HG03439 (cell line): Measurements from ENCODE around the gene MMP2.
A peak's percentile ranks its signal among the peaks of the same experiment; 100 is the strongest.

Experiments used
- ATAC-seq: cut with Tn5 transposase; IDR thresholded peaks from one replicate; pipeline ENCODE4 v1.9.1; 2021; ENCODE audit warnings: mild to moderate bottlenecking, moderate library complexity; ENCODE audit not compliant: unreplicated experiment

MMP2 gene

DNA sequence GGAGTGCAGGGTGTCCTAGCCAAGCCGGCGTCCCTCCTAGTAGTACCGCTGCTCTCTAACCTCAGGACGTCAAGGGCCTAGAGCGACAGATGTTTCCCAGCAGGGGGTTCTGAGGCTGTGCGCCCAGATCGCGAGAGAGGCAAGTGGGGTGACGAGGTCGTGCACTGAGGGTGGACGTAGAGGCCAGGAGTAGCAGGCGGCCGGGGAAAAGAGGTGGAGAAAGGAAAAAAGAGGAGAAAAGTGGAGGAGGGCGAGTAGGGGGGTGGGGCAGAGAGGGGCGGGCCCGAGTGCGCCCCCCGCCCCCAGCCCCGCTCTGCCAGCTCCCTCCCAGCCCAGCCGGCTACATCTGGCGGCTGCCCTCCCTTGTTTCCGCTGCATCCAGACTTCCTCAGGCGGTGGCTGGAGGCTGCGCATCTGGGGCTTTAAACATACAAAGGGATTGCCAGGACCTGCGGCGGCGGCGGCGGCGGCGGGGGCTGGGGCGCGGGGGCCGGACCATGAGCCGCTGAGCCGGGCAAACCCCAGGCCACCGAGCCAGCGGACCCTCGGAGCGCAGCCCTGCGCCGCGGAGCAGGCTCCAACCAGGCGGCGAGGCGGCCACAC lies at the start of gene MMP2:
MMP2 (plus strand) TSS at position 372 of the 603 bp plus-strand sequence. CDS start 282 bp downstream, outside the sequence.
- ATAC-seq: no peak

DNA sequence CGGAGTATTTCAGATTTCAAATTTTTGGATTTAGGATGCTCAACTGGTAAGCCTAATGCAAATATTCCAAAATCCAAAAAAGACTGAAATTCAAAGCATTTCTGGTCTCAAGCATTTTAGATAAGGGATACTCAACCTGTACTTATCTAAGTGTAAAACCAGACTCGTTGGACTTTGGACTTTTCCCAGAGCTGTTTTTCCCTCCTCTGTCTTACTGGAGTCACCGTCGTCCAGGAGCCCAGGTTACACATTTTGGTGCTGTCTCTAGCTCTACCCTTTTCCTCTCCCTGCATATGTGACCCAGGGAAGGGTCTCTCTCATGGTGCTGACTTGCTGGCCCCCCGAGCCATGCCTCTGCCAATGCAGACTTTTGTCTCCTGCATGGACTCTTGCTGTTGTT lies 46.0 kb upstream of the MMP2 start:
- ATAC-seq: no peak

DNA sequence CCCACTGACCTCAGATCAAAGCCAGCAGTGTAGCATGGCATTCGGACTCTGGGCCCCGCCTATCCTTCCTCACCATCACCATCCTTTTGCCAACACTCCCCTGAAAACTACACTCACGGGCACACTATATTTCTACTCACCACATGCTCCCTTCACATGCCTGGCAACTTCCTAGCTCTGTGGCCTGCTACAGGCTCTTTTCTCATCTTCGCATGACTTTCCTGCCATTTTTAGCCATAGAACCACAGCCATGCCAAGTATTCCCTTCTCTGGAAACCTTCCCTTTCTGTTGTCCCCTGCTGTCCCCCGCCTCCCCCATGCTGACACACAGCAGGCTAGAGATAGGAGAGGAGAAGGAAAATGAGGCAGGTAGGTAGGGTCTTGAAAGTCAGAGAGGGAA lies 45.5 kb upstream of the MMP2 start:
- ATAC-seq: no peak

DNA sequence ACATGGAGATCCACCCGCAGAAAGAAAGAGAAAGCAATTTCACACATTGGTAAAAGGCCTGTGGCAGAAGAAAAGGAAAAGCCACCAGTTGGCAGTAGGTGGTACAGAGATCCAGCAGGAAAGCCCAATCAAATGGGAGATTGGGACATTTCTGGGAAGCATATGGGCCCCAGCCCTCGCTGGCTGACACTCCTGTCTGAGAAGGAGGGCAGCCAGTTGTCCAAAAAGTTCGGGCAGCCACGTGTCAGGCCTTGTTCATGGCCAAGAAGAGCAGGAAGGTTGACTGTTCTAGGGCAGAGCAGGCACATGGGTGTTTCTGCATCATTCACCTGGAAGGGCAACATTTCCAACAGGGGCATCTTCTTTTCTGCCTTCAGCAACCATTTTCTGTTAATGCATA lies 45.0 kb upstream of the MMP2 start:
- ATAC-seq: no peak

DNA sequence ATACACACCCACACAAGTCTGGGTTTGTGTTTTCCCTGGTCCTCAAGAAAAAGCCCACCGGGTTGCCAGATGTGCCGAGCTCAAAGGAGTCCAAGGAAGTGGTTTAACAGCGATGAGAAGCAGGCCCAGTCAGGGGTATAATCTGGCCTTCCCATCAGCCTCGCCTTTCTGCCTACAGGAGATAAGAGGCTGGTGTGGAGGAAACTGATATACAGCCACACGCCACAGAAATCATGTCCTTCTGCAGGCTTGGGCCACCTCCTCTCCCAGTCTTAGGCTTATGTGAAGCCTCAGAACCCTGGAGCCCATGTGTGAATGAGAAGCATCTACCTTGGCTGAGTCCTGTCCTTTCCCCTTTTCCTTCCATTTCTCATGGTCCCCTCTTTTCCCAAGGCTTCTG lies 43.6 kb upstream of the MMP2 start:
- no peak for ATAC-seq

DNA sequence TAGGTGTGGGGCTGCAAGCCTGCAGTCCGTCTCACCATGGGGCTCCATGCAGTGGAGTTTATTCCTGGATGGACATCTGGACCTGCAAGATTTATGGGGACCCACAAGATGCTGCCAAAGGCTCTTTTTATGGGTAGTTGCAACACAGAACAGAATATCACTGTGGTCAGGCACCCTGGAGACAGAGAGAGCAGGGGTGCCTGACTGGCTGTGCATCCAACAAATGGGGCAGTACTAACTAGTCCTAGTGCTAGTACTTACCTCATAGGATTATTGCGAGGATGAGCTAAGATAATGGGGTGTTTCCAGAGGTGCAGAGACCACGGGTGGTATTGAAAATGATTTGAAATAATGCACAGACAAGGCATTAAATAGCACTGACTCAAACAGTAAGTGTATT lies 42.4 kb upstream of the MMP2 start:
- no peak for ATAC-seq

DNA sequence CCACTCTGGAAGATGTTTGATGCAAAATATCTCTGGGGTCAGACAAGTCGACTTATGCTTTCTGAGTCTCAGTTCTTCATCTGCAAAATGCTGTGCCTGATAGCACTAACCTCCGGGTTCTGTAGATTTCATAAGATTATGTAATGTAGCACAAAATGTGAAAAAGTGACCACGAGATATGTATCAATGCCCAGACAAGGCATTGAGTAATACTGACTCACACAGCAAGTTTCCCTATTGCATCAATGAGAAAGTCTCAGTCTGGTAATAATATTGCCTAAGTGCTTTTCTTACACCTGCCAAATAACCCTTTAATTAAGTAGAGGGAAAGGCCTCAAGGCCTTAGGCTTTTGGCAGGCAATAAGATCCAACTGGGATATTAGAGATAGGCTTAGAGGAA lies 41.4 kb upstream of the MMP2 start:
- no peak for ATAC-seq

DNA sequence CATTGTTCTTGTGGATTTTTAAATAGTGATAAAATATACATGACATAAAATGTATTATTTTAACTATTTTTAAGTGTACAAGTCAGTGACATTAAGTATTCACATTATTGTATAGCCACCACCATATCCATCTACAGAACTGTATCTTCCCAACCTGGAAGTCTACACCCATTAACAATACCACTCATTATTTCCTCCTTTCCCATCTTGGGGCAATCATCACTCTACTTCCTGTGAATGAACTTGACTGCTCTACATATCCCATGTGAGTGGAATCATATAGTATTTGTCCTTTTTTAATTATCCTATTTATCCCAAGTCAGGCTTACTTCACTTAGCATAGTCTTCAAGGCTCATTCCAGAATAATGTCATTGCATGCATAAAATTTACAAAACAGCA lies 40.7 kb upstream of the MMP2 start:
- ATAC-seq: no peak

DNA sequence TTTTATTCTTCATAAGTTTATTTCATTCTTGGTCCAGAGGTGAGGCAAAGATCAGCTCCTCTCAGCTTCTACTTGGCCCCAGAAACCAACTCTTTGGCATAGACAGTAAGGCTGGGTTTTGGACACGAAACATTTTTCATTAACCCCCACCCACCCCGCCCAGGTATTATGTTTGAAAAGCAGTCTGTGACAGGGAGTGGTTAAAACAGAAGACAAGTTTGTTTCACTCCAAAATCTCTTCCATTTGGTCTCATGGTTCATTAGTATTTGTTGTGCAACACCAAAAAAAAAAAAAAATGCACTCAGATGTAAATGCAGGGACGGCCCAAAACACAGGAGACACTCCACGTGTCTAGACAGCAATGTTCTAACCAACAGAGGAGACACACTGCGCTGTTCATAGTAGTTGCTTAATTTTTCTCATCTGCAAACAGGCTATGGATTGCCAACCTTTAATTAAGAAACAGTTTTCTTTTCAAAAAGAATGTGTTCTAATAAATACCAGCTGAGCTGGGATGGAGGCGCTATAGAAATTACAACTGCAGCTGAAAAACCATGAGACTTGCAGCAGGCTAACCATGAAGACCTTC lies 39.8 kb upstream of the MMP2 start:
- no peak for ATAC-seq

DNA sequence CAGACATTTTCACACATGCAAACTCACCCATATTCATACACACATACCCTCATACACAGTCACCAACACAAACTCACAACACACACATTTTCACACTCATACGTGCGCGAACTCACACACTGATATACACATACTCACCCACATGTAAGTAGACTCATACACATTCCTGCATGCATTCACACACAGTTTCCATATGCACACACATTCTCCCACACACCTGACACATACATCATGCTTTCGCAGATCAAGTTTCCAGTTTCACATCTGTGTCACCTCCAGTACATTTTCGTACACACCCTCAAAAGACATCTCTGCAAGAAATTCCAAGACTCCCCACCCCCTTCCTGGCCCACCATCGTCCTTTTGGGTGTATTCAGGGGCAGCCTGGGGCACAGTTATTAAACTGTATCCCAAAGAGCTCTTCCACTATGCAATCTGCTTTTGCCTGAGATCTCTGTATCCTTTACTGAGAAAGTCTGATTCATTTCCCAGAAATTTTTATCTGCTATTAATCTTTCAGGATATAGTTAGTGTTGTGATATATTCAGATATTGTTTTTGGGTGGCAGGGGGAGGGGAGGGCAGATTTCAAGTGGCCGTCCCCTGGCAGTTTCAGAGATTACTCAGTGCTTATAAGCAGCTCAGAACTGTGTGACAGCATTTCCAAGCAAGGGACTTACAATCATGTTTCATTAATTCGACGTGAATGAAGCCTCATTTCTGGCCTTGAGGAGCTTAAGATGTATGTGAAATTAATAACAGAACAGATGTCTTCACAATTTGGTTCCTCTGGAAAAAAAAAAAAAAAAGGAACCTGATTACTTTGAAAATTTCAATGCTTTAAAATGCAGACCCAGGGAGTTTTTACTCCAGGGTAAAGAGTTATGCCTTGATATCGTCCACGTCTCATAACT lies 35.3 kb upstream of the MMP2 start:
- no peak for ATAC-seq

DNA sequence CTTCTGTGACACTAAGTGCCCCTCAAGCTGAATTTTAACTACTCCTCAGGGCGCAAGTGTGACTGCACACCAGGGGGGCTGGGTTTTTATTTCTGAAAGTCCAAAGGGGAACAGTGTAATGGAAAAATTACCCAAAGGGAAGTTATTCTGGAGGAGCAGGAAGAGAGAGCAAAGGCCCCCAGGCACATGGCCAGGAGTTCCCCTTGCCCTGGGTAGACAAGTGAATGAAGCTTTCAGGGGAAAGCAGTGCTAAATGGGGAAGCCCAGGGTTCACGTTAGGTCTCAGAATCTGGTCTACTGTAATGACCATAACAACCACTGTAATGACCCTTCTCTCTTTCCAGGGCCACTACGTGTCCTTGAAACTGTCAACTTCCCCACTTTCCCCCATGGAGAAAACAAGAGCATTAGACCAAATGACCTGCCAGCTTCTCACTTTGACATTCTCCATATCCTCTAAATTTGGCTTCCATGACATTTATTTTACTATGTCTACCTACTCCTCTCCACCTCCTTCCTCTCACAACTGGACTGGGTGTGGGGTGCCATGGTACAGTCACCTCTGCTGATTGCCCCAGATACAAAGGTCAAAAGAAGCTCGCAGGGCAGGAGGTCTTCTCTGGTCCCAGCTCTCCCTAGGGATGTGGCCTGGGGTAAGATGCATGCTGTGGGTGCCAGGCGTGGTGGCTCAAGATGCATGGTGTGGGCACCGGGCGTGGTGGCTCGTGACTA lies 34.1 kb upstream of the MMP2 start:
- ATAC-seq: no peak

DNA sequence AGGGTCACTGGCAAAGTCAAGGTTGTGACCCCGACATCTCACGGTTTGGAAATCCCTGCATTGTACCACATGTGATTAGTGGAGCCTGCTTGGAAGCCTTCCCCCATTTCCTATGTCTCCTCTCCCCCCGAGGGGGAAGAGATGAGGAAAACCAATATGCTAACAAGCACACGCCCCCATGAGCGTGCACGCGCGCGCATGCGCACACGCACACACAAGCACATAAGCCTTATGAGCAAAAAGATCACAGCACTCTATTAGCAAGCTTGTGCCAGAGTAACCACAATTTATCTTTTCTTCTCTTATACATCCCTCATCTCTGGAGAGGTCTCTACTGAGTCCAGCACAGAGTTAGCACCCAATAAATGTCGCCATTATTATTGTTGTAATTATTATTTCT lies 31.8 kb upstream of the MMP2 start:
- ATAC-seq: no peak

DNA sequence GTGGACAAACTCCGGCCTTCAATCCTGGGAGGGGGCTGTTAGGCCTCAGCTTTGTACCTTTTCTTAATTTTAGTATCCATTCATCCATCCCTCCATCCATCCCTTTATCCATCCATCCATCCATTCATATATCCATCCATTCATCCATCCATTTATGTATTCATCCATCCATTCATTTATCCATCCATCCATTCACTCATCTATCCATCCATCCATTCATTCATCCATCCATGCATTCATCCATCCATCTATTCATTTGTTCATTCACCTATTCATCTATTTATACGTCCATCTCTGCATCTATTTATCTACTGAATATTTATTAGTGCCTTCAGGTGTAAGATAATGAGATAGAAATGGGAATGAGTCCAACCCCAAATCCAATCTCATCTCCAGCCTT lies 26.0 kb upstream of the MMP2 start:
- no peak for ATAC-seq

DNA sequence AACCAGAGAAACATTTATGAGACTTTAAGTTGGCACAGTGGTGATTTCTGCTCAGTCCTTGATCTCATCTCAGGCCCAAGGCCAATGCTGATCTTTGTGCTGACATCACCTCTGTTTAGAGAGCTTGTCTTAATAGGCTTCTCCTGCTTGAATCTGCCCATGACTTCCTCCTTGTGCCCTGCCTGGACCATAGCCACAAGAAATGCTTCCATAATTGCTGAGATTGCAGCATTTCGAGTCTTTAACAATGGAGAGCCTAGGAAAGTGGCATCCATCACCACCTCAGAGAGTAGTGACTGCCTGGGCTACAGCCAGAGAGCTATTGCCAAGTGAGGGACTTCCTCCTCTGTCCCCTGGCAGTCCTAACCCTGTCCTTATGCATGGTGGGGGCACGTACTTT lies 25.1 kb upstream of the MMP2 start:
- no peak for ATAC-seq

DNA sequence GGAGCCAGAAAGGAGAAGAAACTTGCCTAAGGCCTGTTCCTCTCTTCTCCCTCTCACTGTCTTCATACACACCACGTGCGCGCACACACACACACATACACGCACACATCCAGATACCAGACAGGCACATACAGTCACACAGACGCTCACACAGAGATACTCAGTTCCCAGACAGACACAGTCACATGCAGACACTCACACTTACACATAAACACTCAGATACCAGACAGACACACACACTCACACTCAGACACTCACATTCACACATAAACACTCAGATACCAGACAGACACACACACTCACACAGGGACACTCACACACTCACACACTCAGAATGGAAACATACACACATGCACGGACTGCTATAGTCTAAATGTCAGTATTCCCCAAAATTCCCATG lies 24.1 kb upstream of the MMP2 start:
- no peak for ATAC-seq

DNA sequence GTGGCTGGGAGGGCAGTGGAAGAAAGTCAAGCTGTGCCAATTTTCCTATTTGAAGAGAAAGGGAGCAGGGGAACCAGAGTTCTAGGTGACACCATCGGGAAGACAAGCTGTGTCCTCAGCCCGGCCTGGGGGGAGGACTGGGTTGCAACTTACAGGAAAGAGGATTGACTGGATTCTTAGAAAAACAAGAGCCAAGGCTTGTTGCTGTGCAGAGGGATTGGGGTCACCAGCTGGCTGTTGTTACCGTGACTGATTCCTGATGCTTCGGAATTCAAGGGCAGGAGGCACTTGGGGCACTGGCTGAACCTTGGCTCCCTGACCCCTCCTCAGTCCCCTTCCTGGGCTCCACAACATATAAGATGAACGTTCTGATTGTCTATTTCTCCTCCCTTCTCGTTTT lies 16.8 kb upstream of the MMP2 start:
- ATAC-seq: no peak

DNA sequence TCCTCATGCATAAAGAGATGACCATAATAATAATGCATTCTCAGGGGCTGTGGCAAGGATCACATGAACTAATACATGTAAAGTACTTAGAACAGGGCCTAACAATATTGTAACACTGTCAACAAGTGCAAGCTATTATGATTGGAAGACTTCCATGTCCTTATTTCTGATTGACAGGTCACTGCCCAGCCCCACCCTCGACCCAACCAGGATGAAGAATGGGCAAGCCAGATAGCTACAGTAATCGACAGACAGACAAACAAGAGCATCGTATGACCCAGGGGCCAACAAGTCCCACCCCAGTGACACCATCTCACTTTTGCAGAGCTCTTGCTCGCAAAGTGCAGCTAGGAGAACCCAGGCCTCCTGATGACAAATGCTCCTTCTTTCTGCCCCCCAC lies 14.6 kb upstream of the MMP2 start:
- no peak for ATAC-seq

DNA sequence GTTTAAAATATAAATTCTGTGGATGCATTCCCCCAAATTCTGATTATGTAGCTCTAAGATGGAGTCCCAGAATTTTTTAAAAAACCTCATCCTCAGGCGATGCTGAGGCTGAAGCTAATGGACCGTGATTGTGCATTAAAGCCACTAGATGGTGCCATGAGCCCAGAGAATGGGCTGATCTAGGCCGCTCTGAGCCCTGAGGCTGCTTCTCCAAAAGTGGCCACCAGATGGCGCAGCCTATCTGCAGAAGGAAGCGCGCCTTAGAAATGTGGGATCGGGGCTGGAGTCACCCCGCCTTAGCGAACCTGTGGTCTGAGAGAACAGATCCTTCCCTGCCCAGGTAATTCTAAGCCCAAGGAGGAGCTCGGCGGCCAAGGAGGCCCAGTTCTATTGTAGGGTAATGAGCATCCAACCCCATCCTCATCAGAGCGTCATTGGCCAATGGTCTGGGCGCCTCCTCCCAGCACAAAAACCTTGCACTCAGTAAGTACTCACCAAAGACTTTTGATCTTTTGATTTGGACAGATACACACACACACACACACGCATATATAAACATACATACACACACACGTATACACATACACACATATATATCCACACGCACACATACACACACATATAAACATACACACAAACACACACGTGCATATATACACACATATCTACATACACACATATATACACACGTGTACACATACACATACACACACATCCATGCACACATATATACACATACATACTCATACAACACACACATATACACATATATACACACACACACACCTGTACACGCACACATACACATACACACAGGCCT lies 13.7 kb upstream of the MMP2 start:
- peak; percentile 87 for ATAC-seq

DNA sequence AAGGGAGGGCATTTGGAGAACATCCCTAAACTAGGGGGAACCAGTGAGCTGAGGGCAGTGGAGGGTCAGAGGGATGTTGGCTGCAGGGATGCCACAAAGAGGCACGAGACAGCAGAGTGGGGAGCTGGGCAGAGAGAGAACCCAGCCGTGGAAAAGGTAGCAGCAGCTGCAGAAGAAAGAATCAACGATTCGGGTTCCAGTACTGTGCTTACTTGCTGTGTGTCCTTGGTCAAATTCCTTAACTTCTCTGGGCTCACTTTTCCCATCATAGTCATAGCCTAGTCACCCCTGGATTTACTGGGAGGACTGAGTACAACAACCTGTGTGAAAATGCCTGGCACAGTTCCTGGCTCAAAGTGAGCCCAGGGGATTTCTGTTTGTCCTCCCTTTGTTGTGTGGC lies 12.8 kb upstream of the MMP2 start:
- ATAC-seq: no peak

DNA sequence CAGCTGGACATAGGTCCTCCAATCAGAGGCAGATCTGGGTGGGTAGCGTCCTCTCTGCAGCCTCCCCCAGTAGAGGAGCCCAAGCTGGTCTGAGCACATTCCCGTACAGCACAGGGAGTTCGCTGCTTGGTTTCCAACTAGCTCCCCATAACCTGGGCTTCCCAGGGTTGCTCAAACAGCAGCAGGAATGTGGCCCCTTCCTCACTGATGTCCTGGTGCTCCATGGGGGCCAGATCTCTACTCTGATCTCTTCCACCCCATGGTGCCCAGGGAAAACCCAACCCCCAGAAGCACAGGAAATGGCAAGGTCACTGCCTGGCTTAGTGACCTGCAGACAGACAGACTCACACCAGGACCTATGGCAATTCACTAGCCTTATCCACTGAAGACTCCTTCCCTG lies 11.1 kb upstream of the MMP2 start:
- ATAC-seq: no peak
